ENCODE results near the gene TTYH2.
"Not testable (repeated sequence)": the region's sequence is repeated elsewhere in the genome, so short reads cannot be mapped to it uniquely, and the experiment has no call there.

DNA sequence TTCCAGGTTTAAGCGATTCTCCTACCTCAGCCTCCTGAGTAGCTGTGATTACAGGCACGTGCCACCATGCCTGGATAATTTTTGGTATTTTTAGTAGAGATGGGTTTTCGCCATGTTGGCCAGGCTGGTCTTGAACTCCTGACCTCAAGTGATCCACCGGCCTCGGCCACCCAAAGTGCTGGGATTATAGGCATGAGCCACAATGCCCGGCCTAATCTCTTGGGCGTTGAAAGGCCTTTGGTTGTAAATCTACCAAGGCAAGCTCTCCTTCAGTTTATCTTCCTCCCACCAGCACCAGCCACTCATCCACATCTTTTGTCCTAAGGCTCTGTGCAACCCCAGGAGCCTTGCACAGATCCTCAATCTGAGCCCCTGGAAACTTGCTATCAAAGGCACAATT, 66.2 kb downstream of the TTYH2 start:
- TF ChIP-seq, protein P1, sequence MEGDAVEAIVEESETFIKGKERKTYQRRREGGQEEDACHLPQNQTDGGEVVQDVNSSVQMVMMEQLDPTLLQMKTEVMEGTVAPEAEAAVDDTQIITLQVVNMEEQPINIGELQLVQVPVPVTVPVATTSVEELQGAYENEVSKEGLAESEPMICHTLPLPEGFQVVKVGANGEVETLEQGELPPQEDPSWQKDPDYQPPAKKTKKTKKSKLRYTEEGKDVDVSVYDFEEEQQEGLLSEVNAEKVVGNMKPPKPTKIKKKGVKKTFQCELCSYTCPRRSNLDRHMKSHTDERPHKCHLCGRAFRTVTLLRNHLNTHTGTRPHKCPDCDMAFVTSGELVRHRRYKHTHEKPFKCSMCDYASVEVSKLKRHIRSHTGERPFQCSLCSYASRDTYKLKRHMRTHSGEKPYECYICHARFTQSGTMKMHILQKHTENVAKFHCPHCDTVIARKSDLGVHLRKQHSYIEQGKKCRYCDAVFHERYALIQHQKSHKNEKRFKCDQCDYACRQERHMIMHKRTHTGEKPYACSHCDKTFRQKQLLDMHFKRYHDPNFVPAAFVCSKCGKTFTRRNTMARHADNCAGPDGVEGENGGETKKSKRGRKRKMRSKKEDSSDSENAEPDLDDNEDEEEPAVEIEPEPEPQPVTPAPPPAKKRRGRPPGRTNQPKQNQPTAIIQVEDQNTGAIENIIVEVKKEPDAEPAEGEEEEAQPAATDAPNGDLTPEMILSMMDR (conservative IDR thresholded peaks at IDR 0.05; ENCODE audit: low read length), result not testable (repeated sequence)
- TF ChIP-seq EZH2phosphoT487 (IDR thresholded peaks at IDR 0.05; ENCODE audit: borderline replicate concordance, low read depth, low read length), result not testable (repeated sequence)
